ENCODE measurements around the gene MAP4.
"Not testable (repeated sequence)": the region's sequence is repeated elsewhere in the genome, so short reads cannot be mapped to it uniquely, and the experiment has no call there.

The MAP4 gene

GRCh38 chr3:47846186-47846879 lies 169.9 kb downstream of the MAP4 start:
- no peaks in the 10 kb centered on the region for H3K27me3 ChIP-seq (ENCODE audit: control insufficient read depth, insufficient read depth, low read length)
- H3K9ac ChIP-seq (ENCODE audit: low read depth, low read length): no peak overlapping the region
- no peak overlapping the region for H3K4me3 ChIP-seq (ENCODE audit: low read depth, low read length)
- H3K9me3 ChIP-seq (ENCODE audit: control insufficient read depth, insufficient read depth, low read length): no peaks in the 10 kb centered on the region
- H3K36me3 ChIP-seq (ENCODE audit: control insufficient read depth, insufficient read depth, low read length): peaks cover 82% of the 10 kb centered on the region
- peaks cover 14% of the 10 kb centered on the region for H3K4me1 ChIP-seq (ENCODE audit: control insufficient read depth, insufficient read depth, low read length)

GRCh38 chr3:47841786-47842349 lies 174.3 kb downstream of the MAP4 start:
- Histone ChIP-seq H3K9me3 (ENCODE audit: control insufficient read depth, insufficient read depth, low read length) (no peaks in the 10 kb centered on the region), H3K36me3 (ENCODE audit: control insufficient read depth, insufficient read depth, low read length) (peaks cover 69% of the 10 kb centered on the region), H3K27me3 (ENCODE audit: control insufficient read depth, insufficient read depth, low read length) (no peaks in the 10 kb centered on the region), H3K4me1 (ENCODE audit: control insufficient read depth, insufficient read depth, low read length) (peaks cover 25% of the 10 kb centered on the region), H3K9ac (ENCODE audit: low read depth, low read length) (peak overlapping the region; percentile 12), H3K4me3 (ENCODE audit: low read depth, low read length) (peak overlapping the region; percentile 39)

GRCh38 chr3:47838503-47838902 lies 177.7 kb downstream of the MAP4 start:
- no peaks in the 10 kb centered on the region for H3K9me3 ChIP-seq (ENCODE audit: control insufficient read depth, insufficient read depth, low read length)
- H3K27me3 ChIP-seq (ENCODE audit: control insufficient read depth, insufficient read depth, low read length): no peaks in the 10 kb centered on the region
- H3K9ac ChIP-seq (ENCODE audit: low read depth, low read length): no peak overlapping the region
- H3K4me3 ChIP-seq (ENCODE audit: low read depth, low read length): no peak overlapping the region
- peaks cover 25% of the 10 kb centered on the region for H3K4me1 ChIP-seq (ENCODE audit: control insufficient read depth, insufficient read depth, low read length)
- peaks cover 61% of the 10 kb centered on the region for H3K36me3 ChIP-seq (ENCODE audit: control insufficient read depth, insufficient read depth, low read length)

- H3K4me1 ChIP-seq (ENCODE audit: control insufficient read depth, insufficient read depth, low read length): peaks cover 16% of the 10 kb centered on the region
- no peaks in the 10 kb centered on the region for H3K9me3 ChIP-seq (ENCODE audit: control insufficient read depth, insufficient read depth, low read length)
- H3K4me3 ChIP-seq (ENCODE audit: low read depth, low read length): no peak overlapping the region
- no peaks in the 10 kb centered on the region for H3K27me3 ChIP-seq (ENCODE audit: control insufficient read depth, insufficient read depth, low read length)
- peaks cover 60% of the 10 kb centered on the region for H3K36me3 ChIP-seq (ENCODE audit: control insufficient read depth, insufficient read depth, low read length)
- H3K9ac ChIP-seq (ENCODE audit: low read depth, low read length): no peak overlapping the region
Observed at GRCh38 chr3:47836986-47837385, 179.2 kb downstream of the MAP4 start.

GRCh38 chr3:47829482-47829881 lies 186.7 kb downstream of the MAP4 start:
- not testable (repeated sequence) for H3K4me1 ChIP-seq (ENCODE audit: control insufficient read depth, insufficient read depth, low read length); H3K9ac ChIP-seq (ENCODE audit: low read depth, low read length); H3K27me3 ChIP-seq (ENCODE audit: control insufficient read depth, insufficient read depth, low read length); H3K9me3 ChIP-seq (ENCODE audit: control insufficient read depth, insufficient read depth, low read length); H3K4me3 ChIP-seq (ENCODE audit: low read depth, low read length)
- peaks cover 48% of the 10 kb centered on the region for H3K36me3 ChIP-seq (ENCODE audit: control insufficient read depth, insufficient read depth, low read length)

GRCh38 chr3:47825590-47825989 lies 190.6 kb downstream of the MAP4 start:
- peaks cover 5% of the 10 kb centered on the region for H3K4me1 ChIP-seq (ENCODE audit: control insufficient read depth, insufficient read depth, low read length)
- H3K9ac ChIP-seq (ENCODE audit: low read depth, low read length): peak overlapping the region; percentile 88
- no peaks in the 10 kb centered on the region for H3K27me3 ChIP-seq (ENCODE audit: control insufficient read depth, insufficient read depth, low read length)
- no peaks in the 10 kb centered on the region for H3K9me3 ChIP-seq (ENCODE audit: control insufficient read depth, insufficient read depth, low read length)
- H3K4me3 ChIP-seq (ENCODE audit: low read depth, low read length): peak overlapping the region; percentile 89
- peaks cover 22% of the 10 kb centered on the region for H3K36me3 ChIP-seq (ENCODE audit: control insufficient read depth, insufficient read depth, low read length)

GRCh38 chr3:47824541-47825473 lies 191.4 kb downstream of the MAP4 start:
- Histone ChIP-seq H3K9ac (ENCODE audit: low read depth, low read length) (peak overlapping the region; percentile 88), H3K9me3 (ENCODE audit: control insufficient read depth, insufficient read depth, low read length) (no peaks in the 10 kb centered on the region), H3K4me1 (ENCODE audit: control insufficient read depth, insufficient read depth, low read length) (peaks cover 5% of the 10 kb centered on the region), H3K36me3 (ENCODE audit: control insufficient read depth, insufficient read depth, low read length) (peaks cover 17% of the 10 kb centered on the region), H3K27me3 (ENCODE audit: control insufficient read depth, insufficient read depth, low read length) (no peaks in the 10 kb centered on the region), H3K4me3 (ENCODE audit: low read depth, low read length) (peak overlapping the region; percentile 89)

- H3K9me3 ChIP-seq (ENCODE audit: control insufficient read depth, insufficient read depth, low read length): no peaks in the 10 kb centered on the region
- H3K4me1 ChIP-seq (ENCODE audit: control insufficient read depth, insufficient read depth, low read length): no peaks in the 10 kb centered on the region
- H3K4me3 ChIP-seq (ENCODE audit: low read depth, low read length): no peak overlapping the region
- H3K27me3 ChIP-seq (ENCODE audit: control insufficient read depth, insufficient read depth, low read length): no peaks in the 10 kb centered on the region
- peaks cover 13% of the 10 kb centered on the region for H3K36me3 ChIP-seq (ENCODE audit: control insufficient read depth, insufficient read depth, low read length)
- no peak overlapping the region for H3K9ac ChIP-seq (ENCODE audit: low read depth, low read length)
Observed at GRCh38 chr3:47817609-47818008, 198.6 kb downstream of the MAP4 start.

GRCh38 chr3:47813551-47814177 lies 202.6 kb downstream of the MAP4 start:
- Histone ChIP-seq H3K4me1 (ENCODE audit: control insufficient read depth, insufficient read depth, low read length) (no peaks in the 10 kb centered on the region), H3K9ac (ENCODE audit: low read depth, low read length) (no peak overlapping the region), H3K36me3 (ENCODE audit: control insufficient read depth, insufficient read depth, low read length) (peaks cover 17% of the 10 kb centered on the region), H3K4me3 (ENCODE audit: low read depth, low read length) (no peak overlapping the region), H3K27me3 (ENCODE audit: control insufficient read depth, insufficient read depth, low read length) (no peaks in the 10 kb centered on the region), H3K9me3 (ENCODE audit: control insufficient read depth, insufficient read depth, low read length) (no peaks in the 10 kb centered on the region)

GRCh38 chr3:47804577-47804976 lies 211.6 kb downstream of the MAP4 start:
- no peak overlapping the region for H3K4me3 ChIP-seq (ENCODE audit: low read depth, low read length)
- no peaks in the 10 kb centered on the region for H3K9me3 ChIP-seq (ENCODE audit: control insufficient read depth, insufficient read depth, low read length)
- no peaks in the 10 kb centered on the region for H3K27me3 ChIP-seq (ENCODE audit: control insufficient read depth, insufficient read depth, low read length)
- peaks cover 3% of the 10 kb centered on the region for H3K36me3 ChIP-seq (ENCODE audit: control insufficient read depth, insufficient read depth, low read length)
- no peak overlapping the region for H3K9ac ChIP-seq (ENCODE audit: low read depth, low read length)
- peaks cover 2% of the 10 kb centered on the region for H3K4me1 ChIP-seq (ENCODE audit: control insufficient read depth, insufficient read depth, low read length)

GRCh38 chr3:47803480-47804025 lies 212.7 kb downstream of the MAP4 start:
- H3K9me3 ChIP-seq (ENCODE audit: control insufficient read depth, insufficient read depth, low read length): no peaks in the 10 kb centered on the region
- peaks cover 2% of the 10 kb centered on the region for H3K4me1 ChIP-seq (ENCODE audit: control insufficient read depth, insufficient read depth, low read length)
- H3K27me3 ChIP-seq (ENCODE audit: control insufficient read depth, insufficient read depth, low read length): no peaks in the 10 kb centered on the region
- H3K9ac ChIP-seq (ENCODE audit: low read depth, low read length): peak overlapping the region; percentile 89
- peaks cover 2% of the 10 kb centered on the region for H3K36me3 ChIP-seq (ENCODE audit: control insufficient read depth, insufficient read depth, low read length)
- peak overlapping the region; percentile 75 for H3K4me3 ChIP-seq (ENCODE audit: low read depth, low read length)

Measured in iPS-15b (cell line).